ENCODE data around the gene KLHDC8B.
A peak's percentile ranks its signal among the peaks of the same experiment; 100 is the strongest.

The KLHDC8B gene

DNA sequence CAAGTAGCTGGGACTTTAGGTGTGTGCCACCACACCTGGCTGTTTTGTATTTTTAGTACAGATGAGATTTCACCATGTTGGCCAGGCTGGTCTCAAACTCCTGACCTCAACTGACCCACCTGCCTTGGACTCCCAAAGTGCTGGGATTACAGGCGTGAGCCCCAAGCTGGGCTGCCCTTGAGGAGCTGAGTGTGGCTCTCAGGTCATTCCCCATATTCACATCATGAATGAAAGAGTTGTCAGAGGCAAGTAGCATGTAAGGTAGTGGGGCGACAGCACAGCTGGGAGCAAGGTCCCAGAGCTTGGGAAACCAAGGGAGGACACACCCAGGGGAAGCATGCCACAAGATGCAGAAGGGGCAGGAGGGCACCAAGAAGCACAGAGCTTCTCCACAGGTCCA is 10.2 kb upstream of the KLHDC8B start:
- no peak for DNase-seq

DNA sequence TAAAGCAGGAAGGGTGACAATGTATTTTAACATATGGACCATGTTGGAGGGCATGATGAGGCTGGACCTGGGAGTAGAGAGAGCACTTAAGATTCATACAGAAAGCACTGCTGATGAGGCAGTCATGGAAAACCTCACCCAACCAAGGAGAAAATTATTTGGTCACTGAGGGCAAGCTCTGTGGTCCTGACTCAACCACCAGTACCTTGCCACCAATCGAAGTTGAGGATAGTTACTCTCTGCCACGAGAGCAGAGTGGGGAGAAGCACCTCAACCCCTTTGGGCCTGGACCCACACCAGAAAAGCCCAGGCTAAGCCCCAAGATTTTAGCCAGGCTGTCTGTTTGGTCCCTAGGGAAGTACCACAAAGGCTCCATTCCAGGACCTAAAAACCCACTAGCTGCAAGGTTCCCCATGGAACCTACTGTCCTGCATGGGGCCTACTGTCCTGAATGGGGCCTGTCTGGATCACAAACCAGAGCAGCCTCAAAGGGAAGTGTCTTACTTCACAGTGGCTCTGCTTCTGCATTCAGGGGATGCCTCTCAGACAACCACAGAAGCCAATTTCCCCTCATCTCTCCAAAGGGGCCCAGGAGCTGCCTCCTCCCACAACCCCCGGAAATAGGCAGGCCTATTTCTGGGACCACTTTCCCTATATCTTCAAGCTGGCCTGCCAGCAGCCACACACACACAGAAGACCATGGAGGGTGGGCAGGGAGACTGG is 9.4 kb upstream of the KLHDC8B start:
- DNase-seq: peak; percentile 27

DNA sequence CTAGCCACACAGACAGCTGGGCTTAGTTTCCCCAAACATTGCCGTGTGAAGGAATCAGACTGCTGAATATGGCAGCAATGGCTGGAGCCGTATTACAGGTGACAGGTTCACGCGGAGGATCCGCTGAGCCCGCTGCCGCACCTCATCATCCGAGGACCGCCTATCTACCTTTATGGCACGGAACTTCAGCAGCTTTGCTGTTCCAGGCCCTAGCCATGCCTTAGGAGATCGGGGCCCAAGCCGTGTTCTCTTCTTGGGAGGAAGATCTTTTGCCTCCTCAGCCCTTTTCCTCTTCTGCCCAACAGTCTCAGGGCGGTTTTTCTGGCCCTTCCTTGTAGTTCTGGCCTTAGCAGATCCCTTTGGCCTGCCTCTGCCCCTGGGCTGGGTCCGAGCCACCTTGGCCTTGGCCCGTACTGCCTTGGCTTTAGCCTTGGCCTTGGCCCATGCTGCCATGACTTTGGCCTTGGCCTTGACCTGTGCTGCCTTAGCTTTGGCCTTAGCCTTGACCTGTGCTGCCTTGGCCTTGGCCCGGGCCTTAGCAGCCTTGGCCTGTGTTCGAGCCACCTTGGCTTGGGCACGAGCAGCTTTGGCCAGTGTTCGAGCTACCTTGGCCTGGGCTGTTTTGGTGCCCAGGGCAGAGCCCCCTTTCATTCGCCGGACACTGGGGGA is 8.5 kb upstream of the KLHDC8B start:
- no peak for DNase-seq

DNA sequence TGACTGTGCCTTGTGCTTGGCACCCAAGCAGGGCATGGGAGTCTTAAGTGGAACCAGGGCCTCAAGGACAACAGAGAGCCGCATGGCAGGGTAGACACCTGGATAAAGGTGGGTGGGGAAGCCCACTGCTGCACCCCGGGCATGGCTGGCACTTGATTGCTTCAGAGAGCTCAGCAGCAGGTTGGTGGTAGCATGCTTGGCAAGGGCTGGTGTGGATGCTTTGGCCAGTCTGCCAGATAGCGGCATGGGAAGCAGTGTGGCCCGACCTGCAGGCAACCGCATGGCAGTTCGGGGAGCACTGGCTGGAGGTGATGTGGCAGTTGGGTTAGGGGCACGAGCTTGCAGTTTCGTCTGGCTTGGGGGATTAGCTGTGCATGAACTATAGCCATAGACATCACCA is 7.8 kb upstream of the KLHDC8B start:
- DNase-seq: no peak

DNA sequence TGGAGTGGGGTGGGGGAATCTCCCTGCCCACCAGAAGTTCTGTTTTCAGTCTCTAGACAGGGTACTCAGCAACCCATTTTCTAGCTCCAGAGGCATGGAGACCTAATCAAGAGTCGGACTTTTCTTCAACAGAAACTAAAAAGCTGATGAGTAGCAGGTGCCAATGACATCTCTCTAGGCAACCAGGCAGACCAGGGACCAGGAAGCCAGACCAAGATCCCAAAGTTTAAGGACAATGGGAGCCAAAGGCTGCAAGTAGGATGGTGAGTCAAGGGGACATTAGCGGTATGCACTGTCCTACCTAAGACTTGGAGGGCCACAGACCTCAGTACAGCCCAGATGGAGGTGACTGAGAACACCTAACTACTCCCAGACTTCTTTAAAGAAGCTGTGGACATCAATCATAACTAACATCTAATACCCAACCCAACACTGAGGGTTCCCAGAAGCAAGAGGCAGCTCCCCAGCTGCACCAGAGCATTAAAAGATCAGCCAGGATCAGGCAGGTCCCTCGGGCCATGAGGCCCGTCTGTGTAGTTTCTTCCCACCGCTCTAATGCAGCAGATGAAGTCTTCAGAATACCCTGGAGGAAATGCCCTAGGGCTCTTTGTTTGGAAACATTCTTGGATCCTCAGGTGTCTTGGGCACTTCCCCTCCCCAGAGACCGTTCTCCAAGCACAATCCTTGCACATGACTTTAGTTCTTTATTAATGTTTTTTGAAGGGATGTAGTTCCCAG is 6.2 kb upstream of the KLHDC8B start:
- DNase-seq: no peak

DNA sequence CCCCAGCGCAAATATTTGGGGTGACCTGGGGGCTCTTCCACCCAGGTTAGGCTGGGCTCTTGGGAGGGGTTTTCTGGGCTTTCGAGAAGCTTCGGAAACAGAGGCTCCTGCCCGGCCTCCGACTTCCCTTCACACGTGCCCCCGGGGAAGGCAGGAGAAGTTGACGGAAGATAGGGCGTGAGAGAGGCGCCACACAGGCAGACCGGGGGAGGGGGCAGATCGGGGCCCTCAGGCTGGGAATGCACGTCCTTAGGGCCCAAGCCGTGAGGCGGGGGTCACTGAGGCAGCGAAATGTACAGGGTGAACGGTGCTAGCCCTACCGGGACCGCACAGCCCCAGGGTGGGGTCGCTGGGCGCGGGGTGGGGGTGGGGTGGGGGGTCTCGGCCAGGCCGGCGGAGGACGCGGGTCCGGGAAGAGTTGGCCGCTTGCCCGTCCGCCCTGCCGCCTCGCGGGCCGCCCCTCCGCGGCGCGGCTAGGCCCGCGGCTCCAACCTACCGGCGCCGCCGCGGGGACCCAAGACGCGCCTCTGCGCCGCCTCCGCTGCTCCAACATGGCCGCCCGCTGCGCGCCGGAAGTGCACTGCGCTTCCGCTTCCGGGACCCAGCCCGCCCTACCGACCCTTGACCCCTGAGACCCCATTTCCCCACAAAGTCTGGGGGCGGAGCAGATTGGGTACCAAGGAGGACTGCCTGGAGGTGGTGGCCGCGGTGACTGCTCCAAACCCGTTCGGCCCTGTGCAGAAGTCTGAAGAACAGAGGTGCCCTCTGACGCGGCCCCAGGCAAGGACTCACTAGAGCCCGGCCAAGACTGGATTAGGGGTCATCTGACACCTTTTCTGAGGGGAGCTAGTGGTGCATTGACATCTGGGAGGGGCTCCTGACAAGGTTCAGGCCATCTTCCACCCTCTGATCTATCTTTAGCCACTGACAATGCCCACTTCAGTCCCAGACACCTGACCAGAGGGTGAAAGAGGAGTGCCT is 5.3 kb upstream of the KLHDC8B start, which contains the start of gene CCDC71:
CCDC71 (minus strand) TSS at position 561 of the 981 bp plus-strand sequence. CDS start 2,123 bp downstream, outside the sequence.
- peak; percentile 48 for DNase-seq

DNA sequence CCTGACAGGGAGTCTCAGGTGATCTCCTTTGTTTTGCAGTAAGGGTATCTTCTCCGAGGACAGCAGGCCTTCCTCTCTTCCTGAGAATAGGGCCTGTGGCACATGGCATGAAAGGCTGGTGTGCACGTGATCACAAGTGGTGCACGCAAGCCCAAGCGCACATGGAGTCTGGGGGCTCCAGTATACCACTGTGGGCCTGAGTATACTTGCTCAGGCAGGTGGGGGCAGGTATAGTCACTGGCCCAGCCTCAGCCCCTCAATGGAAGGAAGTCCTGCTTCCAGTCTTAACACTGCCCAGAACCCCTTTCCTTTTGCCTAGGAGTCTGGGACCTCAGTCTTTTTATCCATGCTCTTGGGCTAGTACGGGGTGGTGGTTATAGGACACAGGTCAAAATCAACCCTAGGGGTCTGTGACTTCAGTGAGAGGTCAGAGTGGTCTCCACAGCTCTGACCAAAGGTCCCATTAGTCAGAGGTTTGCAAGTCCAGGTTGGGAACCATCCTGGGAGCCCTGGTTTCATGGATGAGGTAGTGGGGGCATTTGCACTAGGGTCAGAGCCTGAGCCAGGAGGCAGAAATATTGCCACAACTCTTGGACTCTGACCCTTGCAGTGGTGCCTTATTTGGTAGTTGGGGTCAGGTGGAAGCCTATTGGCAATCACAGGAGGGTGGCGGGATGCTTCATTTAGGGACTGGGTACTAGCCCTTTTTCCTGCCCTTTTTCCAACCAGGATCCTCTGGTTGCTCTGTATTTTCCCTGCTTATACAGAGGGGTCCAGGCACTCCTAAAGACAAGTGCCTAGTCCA is 4.4 kb upstream of the KLHDC8B start:
- no peak for DNase-seq

DNA sequence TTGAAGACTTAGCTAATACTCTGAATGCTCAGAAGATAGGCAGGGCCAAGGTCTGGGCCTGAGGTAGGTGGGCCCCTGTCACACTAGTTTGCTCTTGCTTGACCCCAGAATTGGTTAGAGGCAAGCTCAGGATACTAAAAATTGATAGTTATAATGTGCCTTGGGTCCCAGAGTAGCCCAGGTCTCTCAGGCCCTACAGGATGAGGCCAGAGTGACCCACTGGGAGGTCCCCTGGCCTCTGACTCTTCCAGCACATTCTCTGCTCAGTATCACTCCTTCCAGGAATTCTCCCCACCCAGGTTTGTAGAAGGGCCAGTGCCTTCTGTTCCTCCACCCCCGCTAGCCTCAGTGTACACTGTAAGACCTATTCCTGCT is 667 bp upstream of the KLHDC8B start:
- no peak for DNase-seq

DNA sequence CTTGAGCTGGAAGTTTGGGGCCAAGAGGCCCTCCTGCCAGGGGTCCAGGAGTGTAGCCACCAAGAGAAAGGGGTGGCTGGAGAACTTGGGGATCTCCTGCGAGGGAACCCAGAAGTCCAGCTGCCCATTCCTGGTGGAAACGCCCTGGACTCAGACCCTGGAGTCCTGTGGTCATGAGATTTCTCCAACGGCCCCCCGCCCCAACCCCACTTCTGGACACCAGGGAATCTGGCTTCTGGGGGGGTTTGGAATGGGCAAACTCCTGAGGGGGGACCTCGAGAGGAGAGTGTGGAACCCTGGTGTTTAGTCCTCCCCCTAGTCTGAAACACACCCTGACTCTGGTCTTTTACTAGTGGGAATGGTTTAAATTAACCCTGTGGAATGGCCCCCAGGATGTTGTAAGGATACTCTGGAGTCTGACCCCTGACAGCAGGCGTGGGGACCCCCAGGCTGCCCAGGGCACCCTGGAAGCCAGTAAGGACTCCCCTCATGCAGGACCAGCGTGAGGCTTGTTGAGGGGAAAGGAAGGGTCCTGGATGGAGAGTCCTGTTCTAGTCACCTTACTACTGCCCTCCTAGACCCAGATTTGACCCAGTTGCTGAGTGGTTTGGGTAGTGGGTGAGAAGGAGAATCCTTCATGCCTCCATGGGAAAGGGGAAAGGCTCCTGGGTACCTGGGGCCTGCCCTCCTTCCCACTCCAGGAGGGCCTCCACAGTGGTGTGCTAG is 540 bp downstream of the KLHDC8B start:
- no peak for DNase-seq

DNA sequence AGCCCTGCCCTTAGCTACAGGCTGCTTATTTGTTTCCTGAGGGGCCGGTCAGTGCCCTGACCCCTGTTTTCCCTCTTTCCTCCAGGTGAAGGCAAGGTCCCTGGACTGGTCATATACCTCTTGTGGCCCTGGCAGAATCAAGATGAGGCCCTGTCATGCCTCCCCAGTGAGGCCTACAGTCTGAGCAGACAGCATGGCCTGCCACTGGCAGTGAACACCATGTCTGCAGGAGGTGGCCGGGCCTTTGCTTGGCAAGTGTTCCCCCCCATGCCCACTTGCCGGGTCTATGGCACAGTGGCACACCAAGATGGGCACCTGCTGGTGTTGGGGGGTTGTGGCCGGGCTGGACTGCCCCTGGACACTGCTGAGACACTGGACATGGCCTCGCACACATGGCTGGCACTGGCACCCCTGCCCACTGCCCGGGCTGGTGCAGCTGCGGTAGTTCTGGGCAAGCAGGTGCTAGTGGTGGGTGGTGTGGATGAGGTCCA is 1.2 kb downstream of the KLHDC8B start:
- no peak for DNase-seq

DNA sequence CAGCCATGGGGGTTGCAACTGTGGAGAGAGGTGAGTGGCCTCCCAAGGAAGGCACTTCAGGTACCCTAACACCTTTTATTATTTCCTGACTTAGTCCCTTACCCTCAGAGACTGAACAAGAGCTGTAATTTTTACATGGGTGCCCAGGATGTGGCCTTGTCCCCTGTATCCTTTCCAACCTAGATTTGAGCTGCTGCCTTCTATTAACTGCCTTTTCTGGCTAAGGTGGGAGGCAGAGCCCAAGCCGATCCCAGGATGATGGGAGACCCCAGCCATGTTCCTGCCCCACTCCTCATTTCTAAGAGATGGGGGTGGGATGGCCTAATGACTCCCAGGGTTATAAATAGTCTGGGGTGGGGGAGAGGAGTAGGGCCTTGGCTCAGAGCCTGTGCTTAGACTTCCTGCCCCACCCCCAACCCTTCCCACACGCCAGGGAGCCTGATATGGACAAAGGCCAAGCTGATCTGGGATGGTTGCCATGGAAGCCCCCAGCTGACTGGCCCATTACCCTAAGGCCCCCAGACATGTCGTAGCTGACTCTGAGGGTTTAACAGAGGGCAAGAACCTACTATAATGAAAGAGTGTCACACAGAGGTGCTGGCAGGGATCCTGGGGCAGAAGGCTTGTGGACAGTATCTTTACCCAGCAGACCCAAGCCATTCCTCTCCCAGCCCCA is 1.9 kb downstream of the KLHDC8B start:
- DNase-seq: no peak

DNA sequence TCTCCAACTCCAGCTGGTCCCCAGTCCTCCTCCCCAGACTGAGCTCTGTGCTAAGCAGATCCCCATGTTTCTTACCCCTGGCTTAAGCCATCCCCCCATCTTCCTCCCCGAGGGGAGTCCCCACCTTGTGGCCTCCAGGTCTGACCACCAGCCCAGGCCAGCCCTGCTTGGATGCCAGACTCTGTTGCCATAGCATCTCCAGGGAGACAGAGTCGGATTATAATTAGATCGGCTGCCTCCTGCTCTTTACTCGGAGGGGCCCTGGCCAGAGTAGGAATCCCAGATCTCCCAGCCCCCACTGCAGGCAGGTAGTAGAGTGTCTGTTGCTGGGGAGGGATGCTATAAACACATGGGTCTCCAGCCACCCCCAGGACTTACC is 2.4 kb downstream of the KLHDC8B start:
- DNase-seq: no peak

DNA sequence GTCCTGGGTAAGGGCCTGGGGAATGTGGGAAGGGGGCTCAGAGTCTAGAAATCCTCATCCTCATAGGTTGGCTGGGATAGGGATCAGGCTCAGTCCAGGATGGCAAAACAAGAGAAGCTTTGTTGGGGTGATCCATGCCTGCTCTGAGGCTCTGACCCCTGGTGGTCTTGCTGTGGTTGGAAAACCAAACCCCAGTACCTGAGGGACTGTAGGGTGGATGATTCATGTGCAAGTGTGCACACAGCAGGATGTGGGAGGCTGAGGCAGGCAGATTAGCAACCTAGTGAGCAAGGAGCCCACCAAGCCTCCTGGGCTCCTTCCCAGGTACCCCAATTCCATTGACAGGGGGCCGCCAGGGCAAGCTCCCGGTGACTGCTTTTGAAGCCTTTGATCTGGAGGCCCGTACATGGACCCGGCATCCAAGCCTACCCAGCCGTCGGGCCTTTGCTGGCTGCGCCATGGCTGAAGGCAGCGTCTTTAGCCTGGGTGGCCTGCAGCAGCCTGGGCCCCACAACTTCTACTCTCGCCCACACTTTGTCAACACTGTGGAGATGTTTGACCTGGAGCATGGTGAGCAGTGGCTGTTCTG is 3.1 kb downstream of the KLHDC8B start:
- DNase-seq: no peak

DNA sequence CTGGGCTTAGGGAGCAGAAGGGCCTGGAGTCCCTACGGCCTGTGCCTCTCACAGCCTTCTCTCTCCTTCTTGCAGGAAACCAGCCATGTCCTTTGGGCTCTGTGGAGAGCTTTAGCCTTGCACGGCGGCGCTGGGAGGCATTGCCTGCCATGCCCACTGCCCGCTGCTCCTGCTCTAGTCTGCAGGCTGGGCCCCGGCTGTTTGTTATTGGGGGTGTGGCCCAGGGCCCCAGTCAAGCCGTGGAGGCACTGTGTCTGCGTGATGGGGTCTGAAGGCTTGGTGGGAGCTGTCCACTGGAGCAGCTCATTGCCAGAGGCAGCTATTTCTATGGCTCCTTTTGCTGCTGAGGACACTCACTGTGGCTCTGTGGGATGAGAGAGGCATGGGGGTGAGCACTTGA is 4.1 kb downstream of the KLHDC8B start:
- no peak for DNase-seq

DNA sequence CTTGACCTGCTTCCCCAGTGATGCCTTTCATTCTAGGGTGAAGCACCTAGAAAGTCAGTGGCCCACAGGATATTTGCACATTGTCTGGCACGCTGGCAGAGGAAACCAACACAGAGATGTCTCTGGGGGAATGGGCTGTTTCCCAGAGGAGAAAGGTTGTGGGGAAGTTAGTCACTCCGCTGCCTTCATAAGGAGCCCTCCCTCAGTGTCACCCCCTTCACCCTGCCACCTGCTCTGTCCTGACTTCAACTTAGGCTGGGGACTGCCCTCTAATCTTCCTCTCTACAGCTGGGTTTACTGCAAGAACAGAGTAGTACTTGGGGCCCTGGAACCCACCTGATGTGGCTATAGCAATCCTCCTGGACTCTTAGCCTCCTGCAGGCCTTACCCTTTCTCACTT is 5.7 kb downstream of the KLHDC8B start:
- no peak for DNase-seq

DNA sequence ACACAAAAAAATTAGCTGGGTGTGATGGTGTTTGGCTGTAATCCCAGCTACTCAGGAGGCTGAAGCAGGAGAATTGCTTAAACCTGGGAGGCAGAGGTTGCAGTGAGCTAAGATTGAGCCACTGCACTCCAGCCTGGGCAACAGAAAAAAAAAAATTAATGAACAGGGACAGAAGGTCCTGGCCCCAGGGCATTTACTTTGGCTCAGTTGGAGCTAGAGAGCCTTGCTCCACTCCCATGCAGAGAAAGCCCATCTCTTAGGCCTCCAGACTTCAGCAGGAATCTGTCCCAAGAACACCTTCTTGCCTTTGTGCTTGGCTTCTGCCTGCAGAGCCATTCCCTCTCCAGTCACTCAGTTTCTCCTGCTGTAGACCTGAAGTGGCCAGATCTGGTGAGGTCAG is 8.7 kb downstream of the KLHDC8B start:
- no peak for DNase-seq

DNA sequence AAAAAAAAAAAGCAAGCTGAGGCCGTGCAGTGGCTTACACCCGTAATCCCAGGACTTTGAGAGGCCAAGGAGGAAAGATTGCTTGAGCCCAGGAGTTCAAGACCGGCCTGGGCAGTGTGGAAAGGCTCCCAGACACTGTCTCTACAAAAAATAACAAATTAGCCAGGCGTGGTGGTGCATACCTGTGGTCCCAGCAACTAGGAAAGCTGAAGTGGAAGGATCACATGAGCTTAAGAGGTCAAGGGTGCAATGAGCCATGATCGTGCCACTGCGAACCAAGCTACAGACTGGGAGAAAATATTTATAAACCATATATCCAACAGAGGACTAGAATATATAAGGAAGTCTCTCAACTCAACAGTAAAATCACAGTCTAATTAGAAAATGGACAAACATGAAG is 10.0 kb downstream of the KLHDC8B start:
- no peak for DNase-seq

DNA sequence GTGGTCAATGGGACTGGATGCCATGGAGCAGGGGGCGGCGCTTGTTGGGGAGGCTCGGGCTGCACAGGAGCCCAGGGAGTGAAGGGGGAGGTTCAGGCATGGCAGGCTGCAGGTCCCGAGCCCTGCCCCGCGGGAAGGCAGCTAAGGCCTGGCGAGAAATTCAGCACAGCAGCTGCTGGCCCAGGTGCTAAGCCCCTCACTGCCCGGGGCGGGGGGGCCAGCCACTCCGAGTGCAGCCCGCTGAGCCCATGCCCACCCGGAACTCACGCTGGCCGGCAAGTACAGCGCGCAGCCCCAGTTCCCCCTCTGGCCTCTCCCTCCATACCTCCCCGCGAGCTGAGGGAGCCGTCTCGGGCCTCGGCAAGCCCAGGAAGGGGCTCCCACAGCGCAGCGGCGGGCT is 11.3 kb downstream of the KLHDC8B start:
- DNase-seq: no peak

DNA sequence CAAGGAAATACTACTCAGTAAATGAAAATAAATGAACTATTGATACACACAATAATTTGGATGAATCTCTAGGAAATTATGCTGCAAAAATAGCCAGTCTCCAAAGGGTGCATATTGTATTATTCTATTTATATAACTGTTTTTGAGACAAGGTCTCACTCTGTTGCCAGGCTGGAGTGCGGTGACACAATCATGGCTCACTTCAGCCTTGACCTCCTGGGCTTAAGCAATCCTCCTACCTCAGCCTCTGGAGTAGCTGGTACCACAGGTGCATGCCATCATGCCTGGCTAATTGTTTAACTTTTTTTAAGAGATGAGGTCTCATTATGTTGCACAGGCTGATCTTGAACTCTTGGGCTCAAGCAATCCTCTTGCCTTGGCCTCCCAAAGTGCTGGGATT is 12.5 kb downstream of the KLHDC8B start:
- no peak for DNase-seq

DNA sequence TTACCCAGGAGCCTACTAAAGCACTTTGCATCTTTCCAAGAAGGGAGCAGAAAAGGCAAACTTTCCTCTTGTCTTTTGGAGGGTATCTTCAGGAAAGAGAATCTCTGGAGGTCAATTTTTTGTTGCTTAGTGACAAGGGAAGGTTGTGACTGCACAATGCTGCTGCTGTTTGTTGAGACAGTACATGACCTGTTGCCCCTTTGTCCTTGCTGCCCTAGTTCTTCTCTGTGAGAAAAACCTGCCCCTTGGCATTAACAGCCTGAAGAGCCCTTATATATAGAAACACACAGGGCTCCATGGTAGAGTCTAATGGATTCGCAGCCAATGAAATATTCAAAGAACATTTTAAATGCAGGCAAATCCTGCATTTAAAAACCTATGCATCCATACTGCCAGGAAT is 20.3 kb downstream of the KLHDC8B start:
- no peak for DNase-seq
